ENCODE results near the gene ATG7. TPM values are rescaled to one million over a fixed set of nuclear protein-coding genes. Genes with fewer than 3 reads are reported as not detected.

ATG7 gene
- total RNA-seq, 2 donors from 2014 or later = 34.0 to 36.9 TPM

- ATAC-seq = no peak
- Mint-ChIP-seq H3K4me1 (peaks cover 8% of the 10 kb centered on the region), H3K36me3 (ENCODE audit: low read depth) (peaks cover 2% of the 10 kb centered on the region), H3K4me3 (no peak overlapping the region), H3K27me3 (no peaks in the 10 kb centered on the region), H3K27ac (no peak overlapping the region)
- H3K9me3 ChIP-seq (ENCODE audit: control insufficient read depth, low read length, poor library complexity, severe bottlenecking) = no peaks in the 10 kb centered on the region
- no peak for DNase-seq
These were observed 287.0 kb downstream of the ATG7 start for GRCh38 chr3:11558918-11559815.

DNA sequence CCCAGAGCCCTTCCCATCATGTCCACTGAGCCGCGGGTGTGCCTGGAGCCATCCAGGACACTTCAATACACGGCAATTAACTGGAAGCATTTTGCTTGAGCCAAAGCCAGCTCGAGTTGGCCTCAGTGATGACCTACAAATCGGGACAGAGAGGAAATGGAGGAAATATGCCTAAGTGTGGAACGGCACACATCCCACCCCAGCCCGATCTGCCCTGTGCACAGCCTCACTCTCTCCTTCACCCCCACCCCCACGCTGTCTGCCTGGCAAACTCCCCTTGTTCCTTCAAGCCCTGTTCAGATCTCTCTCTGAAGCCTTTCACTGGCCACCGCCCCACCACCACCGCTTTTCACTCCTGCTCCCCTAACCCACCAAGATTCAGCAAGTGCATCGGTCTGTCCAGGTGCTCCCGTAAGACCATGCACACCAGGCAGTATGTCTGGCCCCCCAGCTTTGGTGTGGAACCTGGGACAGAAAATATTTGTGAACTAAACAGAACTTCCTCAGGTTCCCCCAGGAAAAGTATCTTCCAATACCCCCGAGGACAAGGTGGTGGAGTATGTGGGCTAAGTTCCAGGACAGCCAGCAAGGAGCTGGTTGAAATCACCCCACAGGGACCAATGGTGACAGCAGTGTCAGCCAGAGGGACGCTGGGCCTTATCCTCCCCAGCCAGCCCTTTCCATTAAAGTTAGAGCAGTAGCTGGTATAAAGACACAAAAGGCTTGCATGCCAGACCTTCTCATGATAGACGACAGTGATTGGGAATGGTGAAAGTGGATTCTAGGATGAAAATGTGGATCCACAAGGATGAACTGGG is 287.8 kb downstream of the ATG7 start:
- Mint-ChIP-seq H3K36me3 (ENCODE audit: low read depth) (peaks cover 2% of the 10 kb centered on the region), H3K4me1 (peaks cover 8% of the 10 kb centered on the region), H3K27ac (no peak overlapping the region), H3K4me3 (no peak overlapping the region), H3K27me3 (no peaks in the 10 kb centered on the region)
- H3K9me3 ChIP-seq (ENCODE audit: control insufficient read depth, low read length, poor library complexity, severe bottlenecking) = no peaks in the 10 kb centered on the region
- DNase-seq (no peak), ATAC-seq (no peak)

DNA sequence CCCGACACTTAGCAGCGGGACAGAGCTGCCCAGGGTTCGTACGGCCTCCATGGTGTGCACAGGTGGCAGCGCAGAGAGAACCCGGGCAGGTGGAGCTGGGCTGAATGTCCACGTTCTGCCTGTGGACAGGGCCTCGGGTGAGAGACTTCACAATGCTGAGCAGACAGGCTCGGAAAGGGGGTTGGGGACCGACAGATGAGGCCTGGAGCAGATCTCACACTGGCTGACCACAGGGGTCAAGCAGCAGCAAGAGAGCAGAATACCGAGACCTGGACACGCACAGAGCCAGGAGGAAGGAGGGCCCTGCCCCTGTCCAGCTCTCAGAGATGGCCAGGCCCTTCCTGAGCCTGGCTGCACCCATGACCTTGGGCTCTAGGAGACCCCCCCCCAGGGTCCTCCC is 288.5 kb downstream of the ATG7 start:
- H3K27ac Mint-ChIP-seq = no peak overlapping the region
- H3K36me3 Mint-ChIP-seq (ENCODE audit: low read depth) = peaks cover 2% of the 10 kb centered on the region

DNA sequence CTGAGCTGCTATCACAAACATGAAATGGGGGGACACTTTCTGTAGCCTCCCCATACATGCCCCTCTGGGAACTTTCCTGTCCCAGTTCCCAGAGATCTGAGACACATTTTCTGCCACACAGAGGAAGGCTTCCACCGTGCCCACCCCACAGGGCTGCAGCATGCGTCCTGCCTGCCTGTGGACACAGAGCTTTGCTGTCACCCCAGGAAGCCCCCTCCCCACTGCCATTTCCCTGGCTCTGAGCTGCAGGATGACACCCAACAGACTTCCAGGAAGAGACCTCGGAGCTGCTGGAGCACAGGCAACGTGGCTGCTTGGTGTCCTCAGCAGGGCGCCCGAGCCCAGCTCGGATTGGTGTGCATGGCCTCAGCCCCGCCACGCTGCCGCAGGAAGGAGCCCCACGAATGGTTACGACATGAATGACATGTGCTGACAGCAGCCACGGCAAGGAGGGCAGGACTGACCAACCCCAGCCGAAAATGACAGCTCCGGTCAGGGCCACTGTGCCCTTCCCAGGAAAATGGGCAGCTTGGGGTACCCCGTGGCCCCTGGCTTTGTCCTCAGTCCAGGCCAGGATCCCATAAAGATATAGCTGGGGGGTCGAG is 290.2 kb downstream of the ATG7 start:
- peaks cover 4% of the 10 kb centered on the region for H3K36me3 Mint-ChIP-seq (ENCODE audit: low read depth)
- H3K27ac Mint-ChIP-seq = no peak overlapping the region

More for the DNA sequence above, 288.5 kb downstream of the ATG7 start:
- H3K9me3 ChIP-seq (ENCODE audit: control insufficient read depth, low read length, poor library complexity, severe bottlenecking) = no peaks in the 10 kb centered on the region
- Mint-ChIP-seq H3K4me1 (peaks cover 8% of the 10 kb centered on the region), H3K27me3 (no peaks in the 10 kb centered on the region), H3K4me3 (no peak overlapping the region)
- ATAC-seq (no peak), DNase-seq (no peak)

DNA sequence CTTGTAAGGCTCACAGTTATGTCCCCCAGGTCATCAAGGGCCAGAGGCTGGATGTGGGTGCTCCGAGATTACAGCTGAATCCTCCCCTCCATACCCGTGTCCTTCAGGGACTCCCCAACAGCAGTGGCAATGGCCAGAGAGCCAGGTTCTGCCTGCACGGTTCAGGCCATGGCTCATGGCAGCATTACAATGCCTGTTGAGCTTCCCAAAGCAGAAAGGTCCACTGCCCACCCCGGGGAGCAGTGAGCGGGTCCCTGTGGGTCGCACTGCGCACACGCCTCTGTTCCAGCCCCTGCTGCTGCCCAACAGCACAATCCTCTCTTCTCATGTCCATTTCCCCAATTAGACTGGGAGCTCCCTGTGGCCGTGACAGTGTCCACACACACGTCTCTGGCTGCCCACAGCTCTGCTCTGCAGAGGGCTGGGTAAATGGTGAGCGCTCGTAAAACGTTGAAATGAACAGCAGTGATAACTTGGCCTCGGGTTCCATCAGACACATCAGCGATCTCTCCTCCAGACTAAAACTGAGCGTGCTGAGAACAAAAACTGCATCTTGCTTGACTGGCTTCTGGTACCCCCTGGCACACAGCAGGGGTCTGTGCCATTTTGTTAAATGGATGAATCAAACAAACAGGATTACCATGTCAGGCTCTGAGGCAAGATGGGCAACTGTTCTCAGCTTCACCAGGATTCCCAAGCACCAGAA is 291.1 kb downstream of the ATG7 start:
- H3K9me3 ChIP-seq (ENCODE audit: control insufficient read depth, low read length, poor library complexity, severe bottlenecking) = no peaks in the 10 kb centered on the region
- no peak overlapping the region for H3K27ac Mint-ChIP-seq
- no peak overlapping the region for H3K4me3 Mint-ChIP-seq
- ATAC-seq (no peak), DNase-seq (no peak)
- H3K36me3 Mint-ChIP-seq (ENCODE audit: low read depth) = peaks cover 4% of the 10 kb centered on the region
- H3K27me3 Mint-ChIP-seq = no peaks in the 10 kb centered on the region
- peaks cover 8% of the 10 kb centered on the region for H3K4me1 Mint-ChIP-seq

More for the DNA sequence above, 290.2 kb downstream of the ATG7 start:
- Mint-ChIP-seq H3K4me3 (no peak overlapping the region), H3K27me3 (no peaks in the 10 kb centered on the region), H3K4me1 (peaks cover 12% of the 10 kb centered on the region)
- DNase-seq (no peak), ATAC-seq (no peak)
- H3K9me3 ChIP-seq (ENCODE audit: control insufficient read depth, low read length, poor library complexity, severe bottlenecking) = no peaks in the 10 kb centered on the region

DNA sequence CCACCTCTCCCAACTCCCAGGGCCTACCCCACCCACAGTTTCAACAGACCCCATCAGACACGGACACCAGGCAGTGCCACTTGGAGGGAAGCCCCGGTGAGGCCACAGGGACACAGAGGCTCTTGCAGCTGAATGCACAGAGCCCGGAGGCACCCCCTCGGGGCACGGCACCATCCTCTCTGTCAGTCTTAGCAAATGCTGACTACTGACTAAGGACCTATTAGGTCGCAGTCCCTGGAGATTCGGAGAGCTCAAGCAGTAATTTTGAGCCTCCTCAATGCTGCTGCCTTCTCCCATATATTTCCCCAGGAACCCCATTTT is 291.6 kb downstream of the ATG7 start:
- DNase-seq = no peak
- Mint-ChIP-seq H3K4me3 (no peak overlapping the region), H3K27me3 (no peaks in the 10 kb centered on the region), H3K36me3 (ENCODE audit: low read depth) (peaks cover 4% of the 10 kb centered on the region), H3K27ac (no peak overlapping the region), H3K4me1 (peaks cover 8% of the 10 kb centered on the region)
- no peak for ATAC-seq
- H3K9me3 ChIP-seq (ENCODE audit: control insufficient read depth, low read length, poor library complexity, severe bottlenecking) = no peaks in the 10 kb centered on the region

DNA sequence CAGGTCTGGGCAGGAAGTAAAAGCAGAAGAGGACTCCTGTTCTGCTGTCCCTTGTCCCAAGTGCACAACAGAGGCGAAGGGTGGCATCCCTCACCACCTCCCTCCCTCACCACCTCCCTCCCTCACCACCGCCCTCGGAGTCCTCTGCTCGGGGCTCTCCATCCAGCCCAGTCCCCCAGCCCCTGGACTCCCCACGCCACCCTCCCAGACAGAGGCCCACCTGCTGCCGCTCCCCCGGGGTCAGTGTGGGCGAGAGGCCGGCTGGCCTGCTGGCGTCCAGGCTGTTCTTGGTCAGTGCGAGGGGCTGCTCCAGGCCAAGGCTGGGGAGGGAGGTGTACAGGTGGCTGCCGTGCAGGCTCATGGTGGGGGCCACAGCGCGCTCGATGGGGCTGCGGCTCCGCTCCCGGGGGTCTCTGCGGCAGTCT is 292.4 kb downstream of the ATG7 start:
- no peak overlapping the region for H3K4me3 Mint-ChIP-seq
- ATAC-seq (no peak), DNase-seq (no peak)
- H3K27me3 Mint-ChIP-seq = no peaks in the 10 kb centered on the region
- no peaks in the 10 kb centered on the region for H3K9me3 ChIP-seq (ENCODE audit: control insufficient read depth, low read length, poor library complexity, severe bottlenecking)
- no peak overlapping the region for H3K27ac Mint-ChIP-seq
- H3K36me3 Mint-ChIP-seq (ENCODE audit: low read depth) = peaks cover 4% of the 10 kb centered on the region
- peaks cover 10% of the 10 kb centered on the region for H3K4me1 Mint-ChIP-seq

GRCh38 chr3:11565072-11565471 is 292.9 kb downstream of the ATG7 start:
- ATAC-seq (no peak), DNase-seq (no peak)
- Mint-ChIP-seq H3K36me3 (ENCODE audit: low read depth) (peaks cover 2% of the 10 kb centered on the region), H3K27ac (no peak overlapping the region), H3K27me3 (no peaks in the 10 kb centered on the region), H3K4me1 (peaks cover 10% of the 10 kb centered on the region), H3K4me3 (no peak overlapping the region)
- no peaks in the 10 kb centered on the region for H3K9me3 ChIP-seq (ENCODE audit: control insufficient read depth, low read length, poor library complexity, severe bottlenecking)

- DNase-seq (no peak), ATAC-seq (no peak)
- peaks cover 10% of the 10 kb centered on the region for H3K4me1 Mint-ChIP-seq
- no peaks in the 10 kb centered on the region for H3K27me3 Mint-ChIP-seq
- H3K27ac Mint-ChIP-seq = no peak overlapping the region
- H3K9me3 ChIP-seq (ENCODE audit: control insufficient read depth, low read length, poor library complexity, severe bottlenecking) = no peaks in the 10 kb centered on the region
- peaks cover 2% of the 10 kb centered on the region for H3K36me3 Mint-ChIP-seq (ENCODE audit: low read depth)
- no peak overlapping the region for H3K4me3 Mint-ChIP-seq
These were observed 293.3 kb downstream of the ATG7 start for GRCh38 chr3:11565492-11565891.

GRCh38 chr3:11565932-11566331 is 293.7 kb downstream of the ATG7 start:
- DNase-seq (no peak), ATAC-seq (no peak)
- Mint-ChIP-seq H3K27ac (no peak overlapping the region), H3K36me3 (ENCODE audit: low read depth) (peaks cover 2% of the 10 kb centered on the region), H3K4me3 (no peak overlapping the region), H3K4me1 (peaks cover 12% of the 10 kb centered on the region), H3K27me3 (no peaks in the 10 kb centered on the region)
- H3K9me3 ChIP-seq (ENCODE audit: control insufficient read depth, low read length, poor library complexity, severe bottlenecking) = no peaks in the 10 kb centered on the region

DNA sequence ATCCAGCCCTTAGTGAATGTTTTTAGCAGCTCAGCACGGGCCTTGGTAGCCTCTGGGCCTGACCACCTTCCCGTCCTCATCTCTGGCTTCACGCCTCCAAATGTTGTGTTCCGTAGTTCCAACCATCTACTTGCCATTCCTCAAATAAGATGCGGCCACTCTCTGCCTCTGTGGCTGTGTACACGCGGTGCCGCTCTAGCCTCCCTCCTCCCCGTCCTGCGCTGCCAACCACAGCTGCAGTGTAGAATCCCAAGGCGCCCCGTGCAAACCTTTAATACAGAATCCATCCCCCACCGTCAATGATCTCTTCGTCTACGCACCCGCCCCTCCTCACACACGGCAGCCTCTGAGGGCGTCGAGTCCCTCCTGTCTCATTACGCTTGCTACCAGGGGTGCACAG is 294.3 kb downstream of the ATG7 start:
- H3K4me3 Mint-ChIP-seq = no peak overlapping the region
- peaks cover 11% of the 10 kb centered on the region for H3K4me1 Mint-ChIP-seq
- no peak for DNase-seq

GRCh38 chr3:11566916-11567315 is 294.7 kb downstream of the ATG7 start:
- peaks cover 11% of the 10 kb centered on the region for H3K4me1 Mint-ChIP-seq
- no peaks in the 10 kb centered on the region for H3K9me3 ChIP-seq (ENCODE audit: control insufficient read depth, low read length, poor library complexity, severe bottlenecking)
- no peak for DNase-seq
- H3K27ac Mint-ChIP-seq = peak overlapping the region; percentile 67
- peaks cover 2% of the 10 kb centered on the region for H3K36me3 Mint-ChIP-seq (ENCODE audit: low read depth)
- ATAC-seq = no peak
- no peaks in the 10 kb centered on the region for H3K27me3 Mint-ChIP-seq
- H3K4me3 Mint-ChIP-seq = no peak overlapping the region

More for the DNA sequence above, 294.3 kb downstream of the ATG7 start:
- Mint-ChIP-seq H3K27ac (peak overlapping the region; percentile 67), H3K36me3 (ENCODE audit: low read depth) (peaks cover 2% of the 10 kb centered on the region), H3K27me3 (no peaks in the 10 kb centered on the region)
- H3K9me3 ChIP-seq (ENCODE audit: control insufficient read depth, low read length, poor library complexity, severe bottlenecking) = no peaks in the 10 kb centered on the region
- ATAC-seq = no peak
